GM21723 (cell line): Measurements from ENCODE around the gene CEPT1.
A peak's percentile ranks its signal among the peaks of the same experiment; 100 is the strongest.

Experiments
- ATAC-seq: cut with Tn5 transposase; IDR thresholded peaks from one replicate; pipeline ENCODE4 v1.9.1; 2021; ENCODE audit warnings: mild to moderate bottlenecking, moderate library complexity; ENCODE audit not compliant: unreplicated experiment

CEPT1 gene

GRCh38 chr1:111145963-111146768, 6.1 kb downstream of the CEPT1 start:
- no peak for ATAC-seq

- no peak for ATAC-seq
Observed at GRCh38 chr1:111147948-111148347, 7.9 kb downstream of the CEPT1 start.

- peak; percentile 59 for ATAC-seq
Observed at GRCh38 chr1:111148376-111148881, 8.4 kb downstream of the CEPT1 start.

GRCh38 chr1:111151838-111152237, 11.8 kb downstream of the CEPT1 start:
- no peak for ATAC-seq

GRCh38 chr1:111154021-111154999, 14.3 kb downstream of the CEPT1 start:
- no peak for ATAC-seq

GRCh38 chr1:111157431-111157830, 17.4 kb downstream of the CEPT1 start:
- no peak for ATAC-seq

- no peak for ATAC-seq
Observed at GRCh38 chr1:111161843-111162487, 21.9 kb downstream of the CEPT1 start.

- ATAC-seq, result no peak
Observed at GRCh38 chr1:111162488-111162880, 22.5 kb downstream of the CEPT1 start.

- no peak for ATAC-seq
Observed at GRCh38 chr1:111163363-111163762, 23.3 kb downstream of the CEPT1 start.

GRCh38 chr1:111164151-111164550, 24.1 kb downstream of the CEPT1 start:
- ATAC-seq, result no peak

GRCh38 chr1:111172463-111172862, 32.4 kb downstream of the CEPT1 start:
- ATAC-seq, result no peak

GRCh38 chr1:111174070-111174469, 34.0 kb downstream of the CEPT1 start:
- ATAC-seq, result peak; percentile 65

- no peak for ATAC-seq
Observed at GRCh38 chr1:111175349-111175748, 35.3 kb downstream of the CEPT1 start.

- ATAC-seq, result no peak
Observed at GRCh38 chr1:111176678-111177077, 36.7 kb downstream of the CEPT1 start.

- ATAC-seq, result no peak
Observed at GRCh38 chr1:111179968-111180533, 40.0 kb downstream of the CEPT1 start.

GRCh38 chr1:111182052-111182451, 42.0 kb downstream of the CEPT1 start:
- ATAC-seq, result no peak

- ATAC-seq, result no peak
Observed at GRCh38 chr1:111183308-111184069, 43.5 kb downstream of the CEPT1 start.

- ATAC-seq, result no peak
Observed at GRCh38 chr1:111184663-111185062, 44.6 kb downstream of the CEPT1 start.

- no peak for ATAC-seq
Observed at GRCh38 chr1:111190931-111191451, 51.0 kb downstream of the CEPT1 start.

- no peak for ATAC-seq
Observed at GRCh38 chr1:111191496-111191895, 51.5 kb downstream of the CEPT1 start.
